Measurements from ENCODE around the gene PIP4K2A. TPM values are rescaled to one million over a fixed set of nuclear protein-coding genes. Genes with fewer than 3 reads are reported as not detected.

Gene PIP4K2A
- total and polyA plus RNA-seq, 2 of the 8 experiments (the other 6 are each of a cell fraction or from before 2014, with no cell fraction given), result 19.0 to 60.9 TPM

GRCh38 chr10:22679608-22680007 lies 34.8 kb downstream of the PIP4K2A start:
- Histone ChIP-seq H3K56ac (replicated peaks; ENCODE audit: insufficient read length, low read depth, low read length) (no peak overlapping the region), H3K14ac (ENCODE audit: insufficient read length) (no peak overlapping the region), H2BK12ac (ENCODE audit: low read depth, low read length) (no peak overlapping the region), H4K8ac (ENCODE audit: extremely low read depth, insufficient read depth, low read length) (no peak overlapping the region), H3K4ac (replicated peaks; ENCODE audit: insufficient read length, low read depth, low read length) (no peak overlapping the region), H4K5ac (ENCODE audit: insufficient read length, low read depth, low read length) (no peak overlapping the region), H3K79me2 (ENCODE audit: control insufficient read depth in 1 of 2, insufficient read depth in 2 of 2, low read length in 2 of 2) (peaks cover 16 to 97% of the 10 kb centered on the region in 2 experiments), H3K4me2 (ENCODE audit: insufficient read depth in 1 of 2, low read depth in 2 of 2, low read length in 2 of 2) (no peak overlapping the region), H3K27ac (ENCODE audit: low read depth, low read length) (no peak overlapping the region), H3K18ac (ENCODE audit: extremely low read depth, low read length) (no peak overlapping the region), H3K23me2 (ENCODE audit: low read depth, low read length) (no peaks in the 10 kb centered on the region), H3K23ac (ENCODE audit: insufficient read length) (no peak overlapping the region), H2BK5ac (ENCODE audit: low read depth, low read length) (no peak overlapping the region), H3K4me1 (replicated peaks in 1 of 4; ENCODE audit: control insufficient read depth in 3 of 4, insufficient read depth in 4 of 4, low read length in 3 of 4) (peaks cover 7 to 23% (median 13%) of the 10 kb centered on the region in 4 experiments; a peak in 6 of 7 replicates), H2BK120ac (replicated peaks; ENCODE audit: low read depth, low read length) (no peak overlapping the region), H3K4me3 (ENCODE audit: extremely low read depth in 1 of 4, insufficient read depth in 2 of 4, low read depth in 3 of 4, low read length in 4 of 4) (no peak overlapping the region), H3K9ac (replicated peaks in 1 of 4; ENCODE audit: extremely low read depth in 1 of 4, low read depth in 3 of 4, low read length in 3 of 4) (no peak overlapping the region), H4K20me1 (replicated peaks in 1 of 2; ENCODE audit: control insufficient read depth in 1 of 2, insufficient read depth in 2 of 2, low read length in 2 of 2) (peaks cover 2 to 3% of the 10 kb centered on the region in 2 experiments), H2AFZ (ENCODE audit: low read length) (no peak overlapping the region), H2AK5ac (ENCODE audit: low read depth, low read length) (no peak overlapping the region), H2BK20ac (ENCODE audit: low read length) (no peak overlapping the region), H3K79me1 (ENCODE audit: low read depth, low read length) (peaks cover 9% of the 10 kb centered on the region), H3K36me3 (ENCODE audit: control insufficient read depth in 2 of 4, insufficient read depth in 4 of 4, low read length in 3 of 4) (no peaks in the 10 kb centered on the region), H3K9me3 (ENCODE audit: insufficient read depth in 2 of 2, low read depth in 1 of 2, low read length in 1 of 2) (no peaks in the 10 kb centered on the region), H3K27me3 (replicated peaks in 1 of 4; ENCODE audit: control insufficient read depth in 3 of 4, extremely low read depth in 1 of 4, insufficient read depth in 3 of 4, low read length in 3 of 4) (no peaks in the 10 kb centered on the region), H2BK15ac (ENCODE audit: low read length) (no peak overlapping the region), H4K91ac (replicated peaks; ENCODE audit: insufficient read length, low read length) (no peak overlapping the region)
- TF ChIP-seq CBX8 (IDR thresholded peaks at IDR 0.05; ENCODE audit: borderline replicate concordance, low read depth, low read length), result no peak
- TF ChIP-seq JUND (IDR thresholded peaks at IDR 0.05; ENCODE audit: low read length), result no peak
- no peak for TF ChIP-seq CTBP2 (IDR thresholded peaks at IDR 0.05; ENCODE audit: borderline replicate concordance, insufficient read depth, insufficient read length, low read length)
- TF ChIP-seq, protein P1, sequence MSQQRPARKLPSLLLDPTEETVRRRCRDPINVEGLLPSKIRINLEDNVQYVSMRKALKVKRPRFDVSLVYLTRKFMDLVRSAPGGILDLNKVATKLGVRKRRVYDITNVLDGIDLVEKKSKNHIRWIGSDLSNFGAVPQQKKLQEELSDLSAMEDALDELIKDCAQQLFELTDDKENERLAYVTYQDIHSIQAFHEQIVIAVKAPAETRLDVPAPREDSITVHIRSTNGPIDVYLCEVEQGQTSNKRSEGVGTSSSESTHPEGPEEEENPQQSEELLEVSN (IDR thresholded peaks at IDR 0.05), result no peak
- no peak for FAIRE-seq
- DNase-seq (ENCODE audit: low read depth in 1 of 2, low spot score in 2 of 2), result no peak
- CTCF ChIA-PET (ENCODE audit: partially characterized antibody), result no interaction called here
- WGBS, 2 experiments (ENCODE audit: extremely low coverage in 1 of 2, insufficient coverage in 1 of 2, insufficient read length in 1 of 2, insufficient replicate concordance in 2 of 2, low coverage in 1 of 2, low lambda C conversion rate in 2 of 2, missing lambda C conversion rate in 1 of 2), result 95% methylated on average over 1 of the region's 1 CpG; no CpG with 5 or more reads in 1 of the 2 experiments
- POLR2A ChIA-PET (ENCODE audit: partially characterized antibody), result no interaction called here

All from H1 (cell line).